Measurements from ENCODE around the gene GRHPR. TPM values are rescaled to one million over a fixed set of nuclear protein-coding genes. Genes with fewer than 3 reads are reported as not detected.
A peak's percentile ranks its signal among the peaks of the same experiment; 100 is the strongest.

GRHPR gene
- total and polyA plus RNA-seq, 2 of the 4 experiments (the other 2 are of a cell fraction) = 182 to 191 TPM

- peaks cover 12% of the 10 kb centered on the region; the same call in 1 of the 2 replicates for H3K27me3 ChIP-seq (ENCODE audit: control insufficient read depth, insufficient read depth, low read length)
- no peak overlapping the region for H4K8ac ChIP-seq (ENCODE audit: low read depth in 2 of 2, low read length in 2 of 2)
- H3K36me3 ChIP-seq (ENCODE audit: control insufficient read depth, insufficient read depth, low read length) = no peaks in the 10 kb centered on the region
- H3K9ac ChIP-seq (ENCODE audit: low read depth, low read length) = no peak overlapping the region
- dilution Hi-C loops (cut with HindIII; ENCODE audit: low sequenced_read_pairs, unreplicated experiment) = no loop called here
- TF ChIP-seq RAD21 (IDR thresholded peaks at IDR 0.05; ENCODE audit: low read length) (peak; percentile 16; the same call in 1 of the 2 replicates), FOS (IDR thresholded peaks at IDR 0.05; ENCODE audit: low read depth, low read length) (no peak), USF2 (IDR thresholded peaks at IDR 0.05; ENCODE audit: low read depth, low read length) (no peak), CTCF (conservative IDR thresholded peaks at IDR 0.05; ENCODE audit: low read depth, low read length) (peak; percentile 26; the same call in 1 of the 2 replicates), CEBPB (IDR thresholded peaks at IDR 0.05; ENCODE audit: low read depth, low read length) (no peak), NFE2L2 (IDR thresholded peaks at IDR 0.05; ENCODE audit: low read depth, low read length) (no peak), POLR2A (IDR thresholded peaks at IDR 0.05; ENCODE audit: low read depth, low read length) (no peak), CHD1 (IDR thresholded peaks at IDR 0.05; ENCODE audit: low read depth, low read length) (no peak), MAFK (IDR thresholded peaks at IDR 0.05; ENCODE audit: low read depth, low read length) (no peak), SMC3 (IDR thresholded peaks at IDR 0.05; ENCODE audit: low read depth, low read length) (0 out of 2 replicates have a peak, but pooled peaks have one; percentile 16), RCOR1 (IDR thresholded peaks at IDR 0.05; ENCODE audit: insufficient replicate concordance, low read length) (no peak), BHLHE40 (IDR thresholded peaks at IDR 0.05; ENCODE audit: low read depth, low read length) (no peak), MAZ (IDR thresholded peaks at IDR 0.05; ENCODE audit: borderline replicate concordance, low read depth, low read length) (no peak), MXI1 (IDR thresholded peaks at IDR 0.05; ENCODE audit: borderline replicate concordance, low read depth, low read length) (no peak), RFX5 (IDR thresholded peaks at IDR 0.05; ENCODE audit: low read depth, low read length) (no peak), ELK1 (IDR thresholded peaks at IDR 0.05; ENCODE audit: borderline replicate concordance, low read depth, low read length) (no peak)
- no peak overlapping the region for H3K56ac ChIP-seq (ENCODE audit: extremely low read depth, insufficient read depth, low read length)
- no peak overlapping the region for H3K14ac ChIP-seq (replicated peaks; ENCODE audit: low read depth, low read length)
- H3K9me1 ChIP-seq (ENCODE audit: insufficient read depth, low read length) = no peaks in the 10 kb centered on the region
- H2BK15ac ChIP-seq (ENCODE audit: low read depth, low read length) = no peak overlapping the region
- H3K23ac ChIP-seq (ENCODE audit: low read depth, low read length) = no peak overlapping the region
- no peak overlapping the region for H2BK120ac ChIP-seq (ENCODE audit: low read depth, low read length)
- in situ Hi-C loops (cut with MboI; ENCODE audit: low sequenced_read_pairs) = no loop called here
- H2BK20ac ChIP-seq (ENCODE audit: low read depth, low read length) = no peak overlapping the region
- no peak overlapping the region for H3K27ac ChIP-seq (ENCODE audit: insufficient read depth, low read length)
- H3K9me3 ChIP-seq (ENCODE audit: control insufficient read depth, insufficient read depth, low read length) = no peaks in the 10 kb centered on the region
- intact Hi-C loops (cut with micrococcal nuclease) = no loop called here
- no peak overlapping the region for H2BK5ac ChIP-seq (ENCODE audit: low read depth, low read length, poor library complexity, severe bottlenecking)
- H2AFZ ChIP-seq (replicated peaks; ENCODE audit: low read length, poor library complexity) = no peak overlapping the region
- H3K4me1 ChIP-seq (ENCODE audit: control insufficient read depth, insufficient read depth, low read length) = no peaks in the 10 kb centered on the region
- H4K91ac ChIP-seq (ENCODE audit: insufficient read depth, low read depth, low read length) = no peak overlapping the region
- ChIA-PET CTCF (no interaction called here), POLR2A (ENCODE audit: unreplicated experiment) (no interaction called here)
- H4K20me1 ChIP-seq (ENCODE audit: insufficient read depth, low read length) = no peaks in the 10 kb centered on the region
- 15% methylated on average over 4 of the region's 7 CpGs; no CpG with 5 or more reads in 1 of the 2 experiments for WGBS, 2 experiments (ENCODE audit: extremely low coverage in 2 of 2, insufficient read length in 1 of 2)
- H3K4me2 ChIP-seq (ENCODE audit: low read depth, low read length) = no peak overlapping the region
- DNase-seq = no peak
- H2AK9ac ChIP-seq (replicated peaks; ENCODE audit: low read depth, low read length, poor library complexity) = no peak overlapping the region
- no peak overlapping the region for H4K5ac ChIP-seq (ENCODE audit: low read depth, low read length)
- no peak overlapping the region for H2AK5ac ChIP-seq (ENCODE audit: low read depth, low read length)
- no TSS peak for BruUV-seq (replicated peaks)
- H3K4me3 ChIP-seq (ENCODE audit: insufficient read depth, low read depth, low read length) = no peak overlapping the region
- no peak for ATAC-seq (ENCODE audit: low read depth)
- H3K18ac ChIP-seq (ENCODE audit: low read depth, low read length) = no peak overlapping the region
- H3K79me1 ChIP-seq (ENCODE audit: low read depth in 1 of 2, low read length in 2 of 2) = no peaks in the 10 kb centered on the region
- no peak overlapping the region for H3K4ac ChIP-seq (ENCODE audit: low read depth, low read length)
Observed at GRCh38 chr9:37390759-37391158, 31.7 kb upstream of the GRHPR start.
